Fibroblast of lung (primary cell): ENCODE data around the gene LPP. TPM values are rescaled to one million over a fixed set of nuclear protein-coding genes. Genes with fewer than 3 reads are reported as not detected.

Source experiments
- DNase-seq, 2 donors: peaks; one replicate each; pipeline versions ENCODE4 v3.0.0 to v3.0.0-alpha.2; 2010; ENCODE audit warnings: low read depth in 2 of 2
- H2AFZ ChIP-seq: 2 replicates; pipeline ENCODE4 v1.5.1; 2012; ENCODE audit warnings: low read length, control low read depth, inconsistent platforms
- H3K27ac ChIP-seq: 2 replicates; pipeline ENCODE4 v1.5.1; 2011; ENCODE audit warnings: low read length, control low read depth; ENCODE audit not compliant: insufficient read depth
- H3K27me3 ChIP-seq: 2 replicates; pipeline ENCODE4 v1.5.1; 2011; ENCODE audit warnings: mild to moderate bottlenecking, low read length; ENCODE audit not compliant: control insufficient read depth, insufficient read depth
- H3K36me3 ChIP-seq: 2 replicates; pipeline ENCODE4 v1.5.1; 2011; ENCODE audit warnings: low read length; ENCODE audit not compliant: control insufficient read depth, insufficient read depth
- H3K4me1 ChIP-seq: 2 replicates; pipeline ENCODE4 v1.5.1; 2011; ENCODE audit warnings: low read length; ENCODE audit not compliant: control insufficient read depth, insufficient read depth; ENCODE audit errors: extremely low read depth
- H3K4me2 ChIP-seq: 2 replicates; pipeline ENCODE4 v1.5.1; 2011; ENCODE audit warnings: low read length, control low read depth; ENCODE audit not compliant: insufficient read depth; ENCODE audit errors: extremely low read depth
- H3K4me3 ChIP-seq, 4 experiments: fragments of 200-600 bp in 1 of 4; sonication (generic) in 1 of 4; replicated peaks in 1 of 4; 2 replicates each; pipeline ENCODE4 v1.5.1; 2011 to 2016; ENCODE audit warnings: low read length in 4 of 4, low read depth in 3 of 4, mild to moderate bottlenecking in 3 of 4, control low read depth in 2 of 4, inconsistent platforms in 1 of 4, mixed read lengths in 1 of 4; ENCODE audit not compliant: insufficient read depth in 1 of 4; ENCODE audit errors: control extremely low read depth in 1 of 4
- H3K79me2 ChIP-seq: 2 replicates; pipeline ENCODE4 v1.5.1; 2012; ENCODE audit warnings: mild to moderate bottlenecking, low read length, inconsistent platforms; ENCODE audit not compliant: control insufficient read depth, insufficient read depth
- H3K9ac ChIP-seq: 2 replicates; pipeline ENCODE4 v1.5.1; 2011; ENCODE audit warnings: mild to moderate bottlenecking, low read length, control low read depth; ENCODE audit not compliant: insufficient read depth
- H3K9me3 ChIP-seq: 2 replicates; pipeline ENCODE4 v1.5.1; 2012; ENCODE audit warnings: low read depth, low read length; ENCODE audit not compliant: control insufficient read depth, insufficient read depth
- H4K20me1 ChIP-seq: 2 replicates; pipeline ENCODE4 v1.5.1; 2011; ENCODE audit warnings: low read length; ENCODE audit not compliant: control insufficient read depth, insufficient read depth; ENCODE audit errors: extremely low read depth
- CTCF ChIP-seq, 2 donors: IDR thresholded peaks in 1 of 2; conservative IDR thresholded peaks in 1 of 2; 1 replicate in 1 of 2; 2 replicates in 1 of 2; pipeline ENCODE4 v1.5.1; 2011 to 2012; ENCODE audit warnings: low read length in 2 of 2, control low read depth in 1 of 2, inconsistent platforms in 1 of 2, low read depth in 1 of 2, mild to moderate bottlenecking in 1 of 2
- EZH2 ChIP-seq: IDR thresholded peaks from 2 replicates; pipeline ENCODE4 v1.5.1; 2012; ENCODE audit warnings: low read length, control low read depth, mild to moderate bottlenecking; ENCODE audit errors: missing control alignments
- polyA plus RNA-seq, 2 donors: library from polyadenylated mRNA; depleted of rRNA in 1 of 2; stranded (reverse) in 1 of 2; unstranded in 1 of 2; fragments of >200 nt; gene quantifications; 2 replicates each; pipeline ENCODE4 v1.2.1, GENCODE V29; 2011 to 2012; ENCODE audit warnings: missing spikeins in 1 of 2
- total RNA-seq: library from RNA; depleted of rRNA; stranded (reverse); fragments of >200 nt; gene quantifications from 2 replicates; pipeline ENCODE4 v1.2.1, GENCODE V29; 2014

The LPP gene
- total and polyA plus RNA-seq, 2 donors (not counting 1 experiment from before 2014, with no cell fraction given): 69.0 to 124 TPM

GRCh38 chr3:188876370-188876769 is 722.4 kb downstream of the LPP start:
- no peak overlapping the region for H3K27ac ChIP-seq
- TF ChIP-seq CTCF (conservative IDR thresholded peaks at IDR 0.05 in 1 of 2, IDR thresholded peaks at IDR 0.05 in 1 of 2; ENCODE audit: low read depth in 1 of 2, low read length in 2 of 2) (no peak), EZH2 (no peak)

GRCh38 chr3:188877381-188877780 is 723.4 kb downstream of the LPP start:
- no peak for DNase-seq
- Histone ChIP-seq H2AFZ (no peak overlapping the region), H4K20me1 (no peaks in the 10 kb centered on the region), H3K9ac (no peak overlapping the region), H3K4me1 (peaks cover 7% of the 10 kb centered on the region), H3K4me2 (no peak overlapping the region), H3K27me3 (no peaks in the 10 kb centered on the region), H3K4me3 (no peak overlapping the region), H3K79me2 (no peaks in the 10 kb centered on the region), H3K27ac (no peak overlapping the region), H3K9me3 (no peaks in the 10 kb centered on the region), H3K36me3 (peaks cover 6% of the 10 kb centered on the region)
- TF ChIP-seq EZH2 (no peak), CTCF (conservative IDR thresholded peaks at IDR 0.05 in 1 of 2, IDR thresholded peaks at IDR 0.05 in 1 of 2; ENCODE audit: low read depth in 1 of 2, low read length in 2 of 2) (no peak)

More at GRCh38 chr3:188876370-188876769, 722.4 kb downstream of the LPP start:
- Histone ChIP-seq H3K4me3 (no peak overlapping the region), H3K4me1 (peaks cover 1% of the 10 kb centered on the region), H2AFZ (no peak overlapping the region), H3K9me3 (no peaks in the 10 kb centered on the region), H3K4me2 (no peak overlapping the region), H3K9ac (no peak overlapping the region), H3K36me3 (peaks cover 6% of the 10 kb centered on the region), H3K27me3 (no peaks in the 10 kb centered on the region), H3K79me2 (no peaks in the 10 kb centered on the region), H4K20me1 (no peaks in the 10 kb centered on the region)
- DNase-seq: no peak

- peaks cover 3% of the 10 kb centered on the region for H3K36me3 ChIP-seq
- no peaks in the 10 kb centered on the region for H3K9me3 ChIP-seq
- TF ChIP-seq EZH2 (no peak), CTCF (conservative IDR thresholded peaks at IDR 0.05 in 1 of 2, IDR thresholded peaks at IDR 0.05 in 1 of 2; ENCODE audit: low read depth in 1 of 2, low read length in 2 of 2) (no peak)
- H3K9ac ChIP-seq: no peak overlapping the region
- no peaks in the 10 kb centered on the region for H3K79me2 ChIP-seq
- no peaks in the 10 kb centered on the region for H4K20me1 ChIP-seq
- H2AFZ ChIP-seq: no peak overlapping the region
- H3K4me2 ChIP-seq: no peak overlapping the region
- H3K27me3 ChIP-seq: no peaks in the 10 kb centered on the region
- no peak for DNase-seq
- H3K27ac ChIP-seq: no peak overlapping the region
- H3K4me1 ChIP-seq: peaks cover 9% of the 10 kb centered on the region
- no peak overlapping the region for H3K4me3 ChIP-seq
Measured at GRCh38 chr3:188878076-188878475, 724.1 kb downstream of the LPP start.
